ENCODE measurements around the gene DNAH14.

DNA sequence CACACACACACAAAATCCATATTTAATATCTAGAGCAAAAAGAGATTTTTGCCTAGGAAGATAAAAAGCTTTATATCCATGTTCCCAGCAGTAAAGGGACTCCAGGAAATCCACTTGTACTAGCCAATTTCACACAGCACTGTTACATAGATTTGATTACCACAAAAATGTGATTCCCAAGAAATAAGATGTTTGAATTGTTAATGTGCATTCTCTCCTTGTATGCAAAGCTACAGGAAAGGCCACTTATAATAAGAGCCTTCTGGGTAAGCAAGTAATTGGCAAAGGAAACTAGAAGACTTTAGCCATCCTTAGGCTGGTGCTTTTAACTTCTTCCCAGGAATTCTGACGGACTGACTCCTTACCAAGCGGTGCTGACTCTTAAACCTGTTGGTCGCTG lies 409.1 kb downstream of the DNAH14 start:
- TF ChIP-seq GATA2 (IDR thresholded peaks at IDR 0.05; ENCODE audit: low read depth, low read length) (no peak), GATA3 (IDR thresholded peaks at IDR 0.05; ENCODE audit: low read depth, low read length) (no peak)
